SK-N-SH treated with all-trans-retinoic acid at 6 μM for 48 hours (cell line): ENCODE measurements around the gene C20orf144.
"Not testable (repeated sequence)": the region's sequence is repeated elsewhere in the genome, so short reads cannot be mapped to it uniquely, and the experiment has no call there.

ENCODE experiments used
- ATAC-seq: fragments of 200-7000 bp; cut with Tn5 transposase; 3 replicates; pipeline ENCODE4 v1.9.1; 2020; ENCODE audit warnings: mild to moderate bottlenecking, moderate library complexity
- ARNTL ChIP-seq: fragments of 450-650 bp; formaldehyde crosslinking; IDR thresholded peaks from 2 replicates; pipeline ENCODE4 v1.5.0; 2020; ENCODE audit warnings: low read depth, mild to moderate bottlenecking, moderate library complexity, borderline replicate concordance
- BACH2 ChIP-seq: fragments of 250-450 bp; sonication (Bioruptor Pico); IDR thresholded peaks from 2 replicates; pipeline ENCODE4 v1.9.0; 2021; ENCODE audit warnings: mild to moderate bottlenecking, borderline replicate concordance
- CSDC2 ChIP-seq: fragments of 250-450 bp; sonication (Bioruptor Pico); IDR thresholded peaks from 2 replicates; pipeline ENCODE4 v1.5.0; 2020; ENCODE audit warnings: mild to moderate bottlenecking, moderate library complexity
- ESRRG ChIP-seq: fragments of 250-450 bp; sonication (Bioruptor Pico); IDR thresholded peaks from 2 replicates; pipeline ENCODE4 v1.6.1; 2021; ENCODE audit warnings: mild to moderate bottlenecking
- GLIS3 ChIP-seq: fragments of 250-450 bp; sonication (Bioruptor Pico); IDR thresholded peaks from 2 replicates; pipeline ENCODE4 v1.5.0; 2020; ENCODE audit warnings: mild to moderate bottlenecking, moderate library complexity
- OSR1 ChIP-seq: fragments of 250-450 bp; sonication (Bioruptor Pico); IDR thresholded peaks from 2 replicates; pipeline ENCODE4 v1.8.0; 2022; ENCODE audit warnings: moderate library complexity, mild to moderate bottlenecking, inconsistent platforms
- PPARA ChIP-seq: fragments of 250-450 bp; sonication (Bioruptor Pico); IDR thresholded peaks from 2 replicates; pipeline ENCODE4 v1.5.0; 2020; ENCODE audit warnings: mild to moderate bottlenecking, borderline replicate concordance
- RARB ChIP-seq: fragments of 250-450 bp; sonication (Bioruptor Pico); IDR thresholded peaks from 2 replicates; pipeline ENCODE4 v1.8.0; 2021; ENCODE audit warnings: mild to moderate bottlenecking, moderate library complexity
- SNAI2 ChIP-seq: fragments of 250-450 bp; sonication (Bioruptor Pico); IDR thresholded peaks from 2 replicates; pipeline ENCODE4 v1.5.0; 2020; ENCODE audit warnings: mild to moderate bottlenecking, moderate library complexity
- TCF4 ChIP-seq: fragments of 250-450 bp; sonication (Bioruptor Pico); IDR thresholded peaks from 2 replicates; pipeline ENCODE4 v1.8.0; 2021; ENCODE audit warnings: mild to moderate bottlenecking, moderate library complexity, borderline replicate concordance
- TOX ChIP-seq: fragments of 250-450 bp; sonication (Bioruptor Pico); IDR thresholded peaks from 2 replicates; pipeline ENCODE4 v1.8.0; 2021; ENCODE audit warnings: mild to moderate bottlenecking, moderate library complexity, borderline replicate concordance
- ZC3H10 ChIP-seq: fragments of 250-450 bp; sonication (Bioruptor Pico); IDR thresholded peaks from 2 replicates; pipeline ENCODE4 v1.5.1; 2021; ENCODE audit warnings: mild to moderate bottlenecking, moderate library complexity
- ZFP3 ChIP-seq: fragments of 250-450 bp; sonication (Bioruptor Pico); IDR thresholded peaks from 2 replicates; pipeline ENCODE4 v1.5.0; 2020; ENCODE audit warnings: mild to moderate bottlenecking, moderate library complexity
- ZFP30 ChIP-seq: fragments of 450-650 bp; formaldehyde crosslinking; IDR thresholded peaks from 2 replicates; pipeline ENCODE4 v1.5.0; 2022; ENCODE audit warnings: mild to moderate bottlenecking, moderate library complexity
- ZNF70 ChIP-seq: fragments of 450-650 bp; formaldehyde crosslinking; IDR thresholded peaks from 2 replicates; pipeline ENCODE4 v1.5.0; 2020; ENCODE audit warnings: mild to moderate bottlenecking, moderate library complexity
- ZNF8 ChIP-seq: fragments of 450-650 bp; formaldehyde crosslinking; IDR thresholded peaks from 2 replicates; pipeline ENCODE4 v1.5.0; 2020; ENCODE audit warnings: mild to moderate bottlenecking, moderate library complexity
- TF ChIP-seq, protein P1 (sequence below): fragments of 250-450 bp; sonication (Bioruptor Pico); IDR thresholded peaks from 2 replicates; pipeline ENCODE4 v1.8.0; 2021; ENCODE audit warnings: low read depth, mild to moderate bottlenecking, moderate library complexity, borderline replicate concordance
- TF ChIP-seq, protein P2 (sequence below): fragments of 250-450 bp; sonication (Bioruptor Pico); IDR thresholded peaks from 2 replicates; pipeline ENCODE4 v1.5.1; 2021; ENCODE audit warnings: mild to moderate bottlenecking, moderate library complexity
- TF ChIP-seq, protein P3 (sequence below): fragments of 250-450 bp; sonication (Bioruptor Pico); IDR thresholded peaks from 2 replicates; pipeline ENCODE4 v1.5.0; 2020; ENCODE audit warnings: mild to moderate bottlenecking, moderate library complexity

C20orf144 gene

DNA sequence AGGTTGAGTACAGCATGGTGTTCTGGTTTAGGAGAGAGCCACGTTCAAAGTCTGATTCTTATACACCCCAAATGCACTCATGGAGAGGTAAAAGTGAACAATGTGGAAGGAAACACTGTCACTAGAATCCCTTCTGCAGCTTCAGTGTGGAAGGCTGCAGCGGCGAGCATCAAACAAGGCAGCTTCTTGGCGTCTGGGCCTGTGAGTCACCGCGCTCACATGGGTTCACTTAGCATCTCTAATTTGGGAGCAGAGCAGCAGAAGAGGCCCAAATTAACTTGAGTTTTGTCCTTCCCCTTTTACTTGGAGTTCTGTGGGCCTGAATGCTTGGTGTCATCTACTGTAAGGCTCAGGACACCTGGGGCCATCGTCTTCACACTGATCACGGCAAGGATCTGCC is 35.0 kb downstream of the C20orf144 start:
- TF ChIP-seq GLIS3 (CRISPR knock-in tag) (no peak), ZFP30 (CRISPR knock-in tag) (no peak), CSDC2 (no peak), ZC3H10 (CRISPR knock-in tag) (no peak), PPARA (no peak), ZNF70 (CRISPR knock-in tag) (no peak), TCF4 (CRISPR knock-in tag) (no peak), SNAI2 (CRISPR knock-in tag) (no peak), OSR1 (CRISPR knock-in tag) (no peak), ZNF8 (CRISPR knock-in tag) (no peak), BACH2 (CRISPR knock-in tag) (no peak), RARB (CRISPR knock-in tag) (no peak)
- TF ChIP-seq, protein P1, sequence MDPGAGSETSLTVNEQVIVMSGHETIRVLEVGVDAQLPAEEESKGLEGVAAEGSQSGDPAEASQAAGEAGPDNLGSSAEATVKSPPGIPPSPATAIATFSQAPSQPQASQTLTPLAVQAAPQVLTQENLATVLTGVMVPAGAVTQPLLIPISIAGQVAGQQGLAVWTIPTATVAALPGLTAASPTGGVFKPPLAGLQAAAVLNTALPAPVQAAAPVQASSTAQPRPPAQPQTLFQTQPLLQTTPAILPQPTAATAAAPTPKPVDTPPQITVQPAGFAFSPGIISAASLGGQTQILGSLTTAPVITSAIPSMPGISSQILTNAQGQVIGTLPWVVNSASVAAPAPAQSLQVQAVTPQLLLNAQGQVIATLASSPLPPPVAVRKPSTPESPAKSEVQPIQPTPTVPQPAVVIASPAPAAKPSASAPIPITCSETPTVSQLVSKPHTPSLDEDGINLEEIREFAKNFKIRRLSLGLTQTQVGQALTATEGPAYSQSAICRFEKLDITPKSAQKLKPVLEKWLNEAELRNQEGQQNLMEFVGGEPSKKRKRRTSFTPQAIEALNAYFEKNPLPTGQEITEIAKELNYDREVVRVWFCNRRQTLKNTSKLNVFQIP = no peak
- TF ChIP-seq, protein P2, sequence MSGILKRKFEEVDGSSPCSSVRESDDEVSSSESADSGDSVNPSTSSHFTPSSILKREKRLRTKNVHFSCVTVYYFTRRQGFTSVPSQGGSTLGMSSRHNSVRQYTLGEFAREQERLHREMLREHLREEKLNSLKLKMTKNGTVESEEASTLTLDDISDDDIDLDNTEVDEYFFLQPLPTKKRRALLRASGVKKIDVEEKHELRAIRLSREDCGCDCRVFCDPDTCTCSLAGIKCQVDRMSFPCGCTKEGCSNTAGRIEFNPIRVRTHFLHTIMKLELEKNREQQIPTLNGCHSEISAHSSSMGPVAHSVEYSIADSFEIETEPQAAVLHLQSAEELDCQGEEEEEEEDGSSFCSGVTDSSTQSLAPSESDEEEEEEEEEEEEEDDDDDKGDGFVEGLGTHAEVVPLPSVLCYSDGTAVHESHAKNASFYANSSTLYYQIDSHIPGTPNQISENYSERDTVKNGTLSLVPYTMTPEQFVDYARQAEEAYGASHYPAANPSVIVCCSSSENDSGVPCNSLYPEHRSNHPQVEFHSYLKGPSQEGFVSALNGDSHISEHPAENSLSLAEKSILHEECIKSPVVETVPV (CRISPR knock-in tag) = no peak
- peak; percentile 99 for ATAC-seq

DNA sequence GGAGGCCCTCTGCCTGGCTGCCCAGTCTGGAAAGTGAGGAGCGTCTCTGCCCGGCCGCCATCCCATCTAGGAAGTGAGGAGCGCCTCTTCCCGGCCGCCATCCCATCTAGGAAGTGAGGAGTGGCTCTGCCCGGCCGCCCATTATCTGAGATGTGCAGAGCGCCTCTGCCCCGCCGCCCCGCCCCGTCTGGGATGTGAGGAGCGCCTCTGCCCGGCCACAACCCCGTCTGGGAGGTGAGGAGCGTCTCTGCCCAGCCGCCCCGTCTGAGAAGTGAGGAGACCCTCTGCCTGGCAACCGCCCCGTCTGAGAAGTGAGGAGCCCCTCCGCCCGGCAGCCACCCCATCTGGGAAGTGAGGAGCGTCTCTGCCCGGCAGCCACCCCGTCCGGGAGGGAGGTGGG is 36.8 kb downstream of the C20orf144 start:
- ATAC-seq = not testable (repeated sequence)

DNA sequence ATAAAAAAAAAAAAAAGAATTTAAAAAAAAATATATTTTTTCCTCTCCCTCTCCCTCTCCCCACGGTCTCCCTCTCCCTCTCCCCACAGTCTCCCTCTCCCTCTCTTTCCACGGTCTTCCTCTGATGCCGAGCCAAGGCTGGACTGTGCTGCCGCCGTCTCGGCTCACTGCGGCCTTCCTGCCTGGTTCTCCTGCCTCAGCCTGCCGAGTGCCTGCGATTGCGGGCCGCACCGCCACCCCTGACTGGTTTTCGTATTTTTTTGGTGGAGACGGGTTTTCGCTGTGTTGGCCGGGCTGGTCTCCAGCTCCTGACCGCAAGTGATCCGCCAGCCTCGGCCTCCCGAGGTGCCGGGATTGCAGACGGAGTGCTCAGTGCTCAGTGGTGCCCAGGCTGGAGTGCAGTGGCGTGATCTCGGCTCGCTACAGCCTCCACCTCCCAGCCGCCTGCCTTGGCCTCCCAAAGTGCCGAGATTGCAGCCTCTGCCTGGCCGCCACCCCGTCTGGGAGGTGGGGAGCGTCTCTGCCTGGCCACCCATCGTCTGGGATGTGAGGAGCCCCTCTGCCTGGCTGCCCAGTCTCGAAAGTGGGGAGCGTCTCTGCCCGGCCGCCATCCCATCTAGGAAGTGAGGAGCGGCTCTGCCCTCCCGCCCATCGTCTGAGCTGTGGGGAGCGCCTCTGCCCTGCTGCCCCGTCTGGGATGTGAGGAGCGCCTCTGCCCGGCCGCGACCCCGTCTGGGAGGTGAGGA is 38.7 kb downstream of the C20orf144 start:
- not testable (repeated sequence) for ATAC-seq

DNA sequence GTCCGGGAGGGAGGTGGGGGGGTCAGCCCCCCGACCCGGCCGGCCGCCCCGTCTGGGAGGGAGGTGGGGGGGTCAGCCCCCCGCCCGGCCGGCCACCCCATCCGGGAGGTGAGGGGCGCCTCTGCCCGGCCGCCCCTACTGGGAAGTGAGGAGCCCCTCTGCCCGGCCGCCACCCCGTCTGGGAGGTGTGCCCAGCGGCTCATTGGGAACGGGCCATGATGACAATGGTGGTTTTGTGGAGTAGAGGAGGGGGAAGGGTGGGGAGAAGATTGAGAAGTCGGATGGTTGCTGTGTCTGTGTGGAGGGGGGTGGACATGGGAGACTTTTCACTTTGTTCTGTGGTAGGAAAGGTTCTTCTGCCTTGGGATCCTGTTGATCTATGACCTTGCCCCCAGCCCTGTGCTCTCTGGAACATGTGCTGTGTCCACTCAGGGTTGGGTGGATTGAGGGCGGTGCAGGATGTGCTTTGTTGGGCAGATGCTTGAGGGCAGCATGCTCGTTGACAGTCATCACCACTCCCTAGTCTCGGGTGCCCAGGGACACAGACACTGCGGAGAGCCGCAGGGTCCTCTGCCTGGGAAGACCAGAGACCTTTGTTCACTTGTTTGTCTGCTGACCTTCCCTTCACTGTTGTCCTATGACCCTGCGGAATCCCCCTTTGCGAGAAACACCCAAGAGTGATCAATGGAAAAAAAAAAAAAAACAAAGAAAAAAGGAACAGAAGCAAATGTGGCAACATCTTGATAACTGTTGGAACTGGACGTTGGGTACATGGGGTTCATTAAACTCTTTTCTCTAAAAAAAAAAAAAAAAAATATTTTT is 39.7 kb downstream of the C20orf144 start:
- TF ChIP-seq ARNTL (CRISPR knock-in tag) = no peak
- TF ChIP-seq ZNF8 (CRISPR knock-in tag) = no peak
- TF ChIP-seq, all 23 proteins: peak for 0
- no peak for ATAC-seq

DNA sequence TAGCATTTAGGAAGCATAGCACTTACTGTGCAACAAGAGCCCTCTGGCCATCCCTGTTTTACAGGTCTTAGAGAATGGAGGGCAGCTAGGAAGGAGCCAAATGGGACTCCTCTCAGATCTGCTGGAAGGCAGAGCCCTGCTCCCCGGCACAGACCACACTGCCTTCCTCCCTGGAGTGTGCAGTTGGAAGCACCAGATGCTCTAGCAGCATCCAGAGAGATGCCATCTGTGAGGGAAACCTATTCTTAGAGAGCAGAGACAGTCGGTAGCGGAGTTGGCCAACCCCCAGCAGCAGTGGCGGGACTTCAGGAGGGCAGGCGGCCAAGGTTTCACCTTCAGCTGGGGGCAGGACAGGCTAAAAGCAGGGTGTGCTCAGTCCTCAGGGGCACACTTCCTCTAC is 40.7 kb downstream of the C20orf144 start:
- TF ChIP-seq OSR1 (CRISPR knock-in tag) = no peak
- peak; percentile 31; the same call in 1 of the 2 replicates for TF ChIP-seq TCF4 (CRISPR knock-in tag)
- peak; percentile 82 for ATAC-seq

DNA sequence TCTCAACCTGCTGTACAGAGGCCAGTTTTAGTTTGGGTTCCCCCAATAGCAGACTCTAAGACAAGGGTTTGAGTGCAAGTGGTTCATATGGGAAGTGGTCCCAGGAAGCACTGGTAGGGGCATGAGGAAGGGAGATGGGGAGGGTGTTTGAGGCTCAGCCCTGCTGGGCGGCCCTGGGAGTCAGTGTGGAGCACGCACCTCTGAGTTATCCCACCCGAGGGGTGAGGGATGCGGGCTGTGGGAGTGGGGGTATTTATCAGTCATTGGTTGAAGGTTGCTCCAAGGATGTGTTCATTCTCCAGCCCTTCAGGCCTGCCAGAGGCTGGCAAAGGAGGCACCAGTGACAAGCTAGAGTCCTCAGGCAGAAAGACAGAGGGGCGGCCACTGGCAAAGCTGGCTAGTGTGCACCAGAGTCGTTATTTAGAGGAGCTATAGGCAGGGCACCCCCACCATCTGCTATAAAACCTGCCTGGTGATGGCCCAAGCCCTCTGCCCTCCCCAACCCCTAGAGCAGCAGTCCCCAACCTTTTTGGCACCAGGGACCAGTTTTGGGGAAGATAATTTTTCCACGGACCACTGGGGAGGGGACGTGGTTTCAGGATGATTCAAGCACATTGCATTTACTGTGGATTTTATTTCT is 41.5 kb downstream of the C20orf144 start:
- no peak; the same call in 1 of the 3 replicates for ATAC-seq
- TF ChIP-seq RARB (CRISPR knock-in tag) = no peak
- no peak for TF ChIP-seq ZC3H10 (CRISPR knock-in tag)
- TF ChIP-seq TOX (CRISPR knock-in tag) = no peak
- no peak for TF ChIP-seq ESRRG (CRISPR knock-in tag)
- no peak for TF ChIP-seq ZFP3 (CRISPR knock-in tag)
- TF ChIP-seq ZNF8 (CRISPR knock-in tag) = no peak

DNA sequence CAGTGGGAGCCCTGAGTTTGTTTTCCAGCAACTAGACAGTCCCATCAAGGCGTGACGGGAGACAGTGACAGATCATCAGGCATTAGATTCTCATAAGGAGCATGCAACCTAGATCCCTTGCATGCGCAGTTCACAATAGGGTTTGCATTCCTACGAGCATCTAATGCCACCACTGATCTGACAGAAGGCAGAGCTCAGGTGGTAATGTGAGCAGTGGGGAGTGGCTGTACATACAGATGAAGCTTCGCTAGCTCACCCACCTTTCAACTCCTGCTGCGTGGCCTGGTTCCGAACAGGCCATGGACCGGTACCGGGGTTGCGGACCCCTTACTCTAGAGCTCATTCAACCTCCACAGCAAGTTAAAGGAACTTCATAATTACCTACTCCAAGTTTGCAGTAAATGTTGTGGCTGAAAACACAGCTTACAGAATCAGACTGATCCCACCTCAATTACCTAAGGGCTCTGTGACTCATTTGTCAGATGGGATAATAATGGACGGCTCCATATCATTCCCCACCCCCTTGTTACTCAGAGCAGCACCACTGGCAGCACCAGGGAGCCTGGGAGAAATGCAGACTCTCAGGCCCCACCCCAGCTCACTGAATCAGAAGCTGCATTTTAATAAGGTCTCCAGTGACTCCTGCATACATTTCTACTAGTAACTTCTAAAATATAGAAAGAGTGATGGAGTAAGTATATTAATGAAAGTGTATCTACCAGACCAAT is 42.2 kb downstream of the C20orf144 start:
- no peak for ATAC-seq
- TF ChIP-seq, protein P3, sequence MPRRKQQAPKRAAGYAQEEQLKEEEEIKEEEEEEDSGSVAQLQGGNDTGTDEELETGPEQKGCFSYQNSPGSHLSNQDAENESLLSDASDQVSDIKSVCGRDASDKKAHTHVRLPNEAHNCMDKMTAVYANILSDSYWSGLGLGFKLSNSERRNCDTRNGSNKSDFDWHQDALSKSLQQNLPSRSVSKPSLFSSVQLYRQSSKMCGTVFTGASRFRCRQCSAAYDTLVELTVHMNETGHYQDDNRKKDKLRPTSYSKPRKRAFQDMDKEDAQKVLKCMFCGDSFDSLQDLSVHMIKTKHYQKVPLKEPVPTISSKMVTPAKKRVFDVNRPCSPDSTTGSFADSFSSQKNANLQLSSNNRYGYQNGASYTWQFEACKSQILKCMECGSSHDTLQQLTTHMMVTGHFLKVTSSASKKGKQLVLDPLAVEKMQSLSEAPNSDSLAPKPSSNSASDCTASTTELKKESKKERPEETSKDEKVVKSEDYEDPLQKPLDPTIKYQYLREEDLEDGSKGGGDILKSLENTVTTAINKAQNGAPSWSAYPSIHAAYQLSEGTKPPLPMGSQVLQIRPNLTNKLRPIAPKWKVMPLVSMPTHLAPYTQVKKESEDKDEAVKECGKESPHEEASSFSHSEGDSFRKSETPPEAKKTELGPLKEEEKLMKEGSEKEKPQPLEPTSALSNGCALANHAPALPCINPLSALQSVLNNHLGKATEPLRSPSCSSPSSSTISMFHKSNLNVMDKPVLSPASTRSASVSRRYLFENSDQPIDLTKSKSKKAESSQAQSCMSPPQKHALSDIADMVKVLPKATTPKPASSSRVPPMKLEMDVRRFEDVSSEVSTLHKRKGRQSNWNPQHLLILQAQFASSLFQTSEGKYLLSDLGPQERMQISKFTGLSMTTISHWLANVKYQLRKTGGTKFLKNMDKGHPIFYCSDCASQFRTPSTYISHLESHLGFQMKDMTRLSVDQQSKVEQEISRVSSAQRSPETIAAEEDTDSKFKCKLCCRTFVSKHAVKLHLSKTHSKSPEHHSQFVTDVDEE (CRISPR knock-in tag) = no peak
